PC-9 (cell line): ENCODE results near the gene WFDC13.

Experiments
- EZH2 ChIP-seq: fragments of 200-600 bp; sonication (generic); IDR thresholded peaks from 2 replicates; pipeline ENCODE4 v1.8.0; 2017; ENCODE audit warnings: antibody characterized with exemption, low read depth
- TF ChIP-seq, protein P1 (sequence below): fragments of 200-600 bp; sonication (generic); conservative IDR thresholded peaks from 2 replicates; pipeline ENCODE4 v1.6.1; 2017; ENCODE audit warnings: mixed run types, antibody characterized with exemption, mild to moderate bottlenecking, moderate library complexity

GRCh38 chr20:45701104-45701503 lies 734 bp upstream of the WFDC13 start:
- TF ChIP-seq, protein P1, sequence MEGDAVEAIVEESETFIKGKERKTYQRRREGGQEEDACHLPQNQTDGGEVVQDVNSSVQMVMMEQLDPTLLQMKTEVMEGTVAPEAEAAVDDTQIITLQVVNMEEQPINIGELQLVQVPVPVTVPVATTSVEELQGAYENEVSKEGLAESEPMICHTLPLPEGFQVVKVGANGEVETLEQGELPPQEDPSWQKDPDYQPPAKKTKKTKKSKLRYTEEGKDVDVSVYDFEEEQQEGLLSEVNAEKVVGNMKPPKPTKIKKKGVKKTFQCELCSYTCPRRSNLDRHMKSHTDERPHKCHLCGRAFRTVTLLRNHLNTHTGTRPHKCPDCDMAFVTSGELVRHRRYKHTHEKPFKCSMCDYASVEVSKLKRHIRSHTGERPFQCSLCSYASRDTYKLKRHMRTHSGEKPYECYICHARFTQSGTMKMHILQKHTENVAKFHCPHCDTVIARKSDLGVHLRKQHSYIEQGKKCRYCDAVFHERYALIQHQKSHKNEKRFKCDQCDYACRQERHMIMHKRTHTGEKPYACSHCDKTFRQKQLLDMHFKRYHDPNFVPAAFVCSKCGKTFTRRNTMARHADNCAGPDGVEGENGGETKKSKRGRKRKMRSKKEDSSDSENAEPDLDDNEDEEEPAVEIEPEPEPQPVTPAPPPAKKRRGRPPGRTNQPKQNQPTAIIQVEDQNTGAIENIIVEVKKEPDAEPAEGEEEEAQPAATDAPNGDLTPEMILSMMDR, result no peak
- no peak for TF ChIP-seq EZH2
